ENCODE measurements around the gene FGF21.

FGF21 gene

GRCh38 chr19:48734625-48735024, 20.7 kb upstream of the FGF21 start:
- no peaks in the 10 kb centered on the region for H3K9me3 ChIP-seq (ENCODE audit: insufficient read depth, low read length)
- no peak for DNase-seq (ENCODE audit: low read depth, low spot score)
- peaks cover under 1% of the 10 kb centered on the region for H3K4me1 ChIP-seq (ENCODE audit: insufficient read depth, insufficient read length)
- H3K9ac ChIP-seq (ENCODE audit: insufficient read length, low read depth), result no peak overlapping the region
- no peaks in the 10 kb centered on the region for H3K36me3 ChIP-seq (ENCODE audit: insufficient read depth, insufficient read length, low read length)
- no peak overlapping the region for H3K4me3 ChIP-seq (ENCODE audit: insufficient read length, low read depth)
- TF ChIP-seq ZNF274 (IDR thresholded peaks at IDR 0.05; ENCODE audit: low read depth, low read length), result no peak
- TF ChIP-seq SUZ12 (IDR thresholded peaks at IDR 0.05; ENCODE audit: extremely low read depth, insufficient read depth, insufficient read length), result no peak
- no peak for TF ChIP-seq YY1 (IDR thresholded peaks at IDR 0.05; ENCODE audit: insufficient read depth, insufficient read length)
- peaks cover 7% of the 10 kb centered on the region for H3K27me3 ChIP-seq (ENCODE audit: insufficient read depth, insufficient read length)

- DNase-seq (ENCODE audit: low read depth, low spot score), result no peak
- H3K9me3 ChIP-seq (ENCODE audit: insufficient read depth, low read length), result no peaks in the 10 kb centered on the region
- H3K4me3 ChIP-seq (ENCODE audit: insufficient read length, low read depth), result peak overlapping the region; percentile 53
- TF ChIP-seq SUZ12 (IDR thresholded peaks at IDR 0.05; ENCODE audit: extremely low read depth, insufficient read depth, insufficient read length) (no peak), ZNF274 (IDR thresholded peaks at IDR 0.05; ENCODE audit: low read depth, low read length) (no peak), YY1 (IDR thresholded peaks at IDR 0.05; ENCODE audit: insufficient read depth, insufficient read length) (no peak)
- no peaks in the 10 kb centered on the region for H3K36me3 ChIP-seq (ENCODE audit: insufficient read depth, insufficient read length, low read length)
- H3K27me3 ChIP-seq (ENCODE audit: insufficient read depth, insufficient read length), result peaks cover 12% of the 10 kb centered on the region
- H3K4me1 ChIP-seq (ENCODE audit: insufficient read depth, insufficient read length), result peaks cover 3% of the 10 kb centered on the region
- peak overlapping the region; percentile 29 for H3K9ac ChIP-seq (ENCODE audit: insufficient read length, low read depth)
These were observed 20.2 kb upstream of the FGF21 start for GRCh38 chr19:48735031-48735615.

GRCh38 chr19:48737360-48737998, 17.8 kb upstream of the FGF21 start:
- Histone ChIP-seq H3K9me3 (ENCODE audit: insufficient read depth, low read length) (no peaks in the 10 kb centered on the region), H3K27me3 (ENCODE audit: insufficient read depth, insufficient read length) (peaks cover 16% of the 10 kb centered on the region), H3K4me1 (ENCODE audit: insufficient read depth, insufficient read length) (peaks cover 11% of the 10 kb centered on the region), H3K4me3 (ENCODE audit: insufficient read length, low read depth) (no peak overlapping the region), H3K36me3 (ENCODE audit: insufficient read depth, insufficient read length, low read length) (no peaks in the 10 kb centered on the region), H3K9ac (ENCODE audit: insufficient read length, low read depth) (no peak overlapping the region)
- DNase-seq (ENCODE audit: low read depth, low spot score), result no peak
- TF ChIP-seq YY1 (IDR thresholded peaks at IDR 0.05; ENCODE audit: insufficient read depth, insufficient read length), result no peak
- no peak for TF ChIP-seq SUZ12 (IDR thresholded peaks at IDR 0.05; ENCODE audit: extremely low read depth, insufficient read depth, insufficient read length)
- TF ChIP-seq ZNF274 (IDR thresholded peaks at IDR 0.05; ENCODE audit: low read depth, low read length), result no peak

- H3K4me3 ChIP-seq (ENCODE audit: insufficient read length, low read depth), result peak overlapping the region; percentile 46
- peak overlapping the region; percentile 77 for H3K9ac ChIP-seq (ENCODE audit: insufficient read length, low read depth)
- no peaks in the 10 kb centered on the region for H3K36me3 ChIP-seq (ENCODE audit: insufficient read depth, insufficient read length, low read length)
- peak; percentile 79 for DNase-seq (ENCODE audit: low read depth, low spot score)
- TF ChIP-seq ZNF274 (IDR thresholded peaks at IDR 0.05; ENCODE audit: low read depth, low read length) (no peak), SUZ12 (IDR thresholded peaks at IDR 0.05; ENCODE audit: extremely low read depth, insufficient read depth, insufficient read length) (no peak), YY1 (IDR thresholded peaks at IDR 0.05; ENCODE audit: insufficient read depth, insufficient read length) (no peak)
- peaks cover 16% of the 10 kb centered on the region for H3K27me3 ChIP-seq (ENCODE audit: insufficient read depth, insufficient read length)
- no peaks in the 10 kb centered on the region for H3K9me3 ChIP-seq (ENCODE audit: insufficient read depth, low read length)
- H3K4me1 ChIP-seq (ENCODE audit: insufficient read depth, insufficient read length), result peaks cover 11% of the 10 kb centered on the region
These were observed 16.5 kb upstream of the FGF21 start for GRCh38 chr19:48738557-48739403.

- Histone ChIP-seq H3K9me3 (ENCODE audit: insufficient read depth, low read length) (no peaks in the 10 kb centered on the region), H3K9ac (ENCODE audit: insufficient read length, low read depth) (peak overlapping the region; percentile 77), H3K36me3 (ENCODE audit: insufficient read depth, insufficient read length, low read length) (no peaks in the 10 kb centered on the region), H3K4me1 (ENCODE audit: insufficient read depth, insufficient read length) (peaks cover 11% of the 10 kb centered on the region), H3K27me3 (ENCODE audit: insufficient read depth, insufficient read length) (peaks cover 16% of the 10 kb centered on the region), H3K4me3 (ENCODE audit: insufficient read length, low read depth) (peak overlapping the region; percentile 46)
- no peak for DNase-seq (ENCODE audit: low read depth, low spot score)
- TF ChIP-seq ZNF274 (IDR thresholded peaks at IDR 0.05; ENCODE audit: low read depth, low read length) (no peak), SUZ12 (IDR thresholded peaks at IDR 0.05; ENCODE audit: extremely low read depth, insufficient read depth, insufficient read length) (no peak), YY1 (IDR thresholded peaks at IDR 0.05; ENCODE audit: insufficient read depth, insufficient read length) (no peak)
These were observed 15.7 kb upstream of the FGF21 start for GRCh38 chr19:48739404-48740163.

GRCh38 chr19:48740164-48740972, 15.0 kb upstream of the FGF21 start, which contains the start of gene RASIP1:
TSS of gene RASIP1 (minus strand) at chr19:48740610. CDS start at chr19:48740282, 328 bp downstream.
- peak within 1 kb of the TSS; percentile 46 for H3K4me3 ChIP-seq (ENCODE audit: insufficient read length, low read depth)
- H3K9ac ChIP-seq (ENCODE audit: insufficient read length, low read depth), result peak within 1 kb of the TSS; percentile 77
- H3K4me1 ChIP-seq (ENCODE audit: insufficient read depth, insufficient read length), result peaks cover 11% of the 10 kb centered on the region

More at GRCh38 chr19:48740164-48740972, 15.0 kb upstream of the FGF21 start, which contains the start of gene RASIP1:
- TF ChIP-seq YY1 (IDR thresholded peaks at IDR 0.05; ENCODE audit: insufficient read depth, insufficient read length), result no peak
- no peak for TF ChIP-seq SUZ12 (IDR thresholded peaks at IDR 0.05; ENCODE audit: extremely low read depth, insufficient read depth, insufficient read length)
- no peak for TF ChIP-seq ZNF274 (IDR thresholded peaks at IDR 0.05; ENCODE audit: low read depth, low read length)
- Histone ChIP-seq H3K27me3 (ENCODE audit: insufficient read depth, insufficient read length) (peaks cover 16% of the 10 kb centered on the region), H3K9me3 (ENCODE audit: insufficient read depth, low read length) (no peaks in the 10 kb centered on the region), H3K36me3 (ENCODE audit: insufficient read depth, insufficient read length, low read length) (no peaks in the 10 kb centered on the region)
- no peak for DNase-seq (ENCODE audit: low read depth, low spot score)

All from NT2/D1 (cell line).